OCI-LY1 (cell line): ENCODE measurements around the gene DRICH1.

ENCODE experiments used
- CTCF ChIP-seq: fragments of 200-600 bp; sonication (generic), shearing (Covaris generic); IDR thresholded peaks from 2 replicates; pipeline ENCODE4 v1.5.1; 2017; ENCODE audit warnings: mild to moderate bottlenecking, antibody characterized with exemption, low read length, moderate library complexity, mixed read lengths
- EZH2 ChIP-seq: fragments of 200-600 bp; sonication (generic), shearing (Covaris generic); IDR thresholded peaks from 2 replicates; pipeline ENCODE4 v1.8.0; 2017; ENCODE audit warnings: borderline replicate concordance, mixed run types, mild to moderate bottlenecking, antibody characterized with exemption, low read length, moderate library complexity, mixed read lengths

GRCh38 chr22:23652286-23652685 is 20.2 kb upstream of the DRICH1 start:
- TF ChIP-seq CTCF = no peak
- no peak for TF ChIP-seq EZH2
